ENCODE measurements around the gene COX8A. TPM values are rescaled to one million over a fixed set of nuclear protein-coding genes. Genes with fewer than 3 reads are reported as not detected.
"Not testable (repeated sequence)": the region's sequence is repeated elsewhere in the genome, so short reads cannot be mapped to it uniquely, and the experiment has no call there.

COX8A gene
- total RNA-seq, 2 donors from 2014 or later = 258 to 298 TPM

DNA sequence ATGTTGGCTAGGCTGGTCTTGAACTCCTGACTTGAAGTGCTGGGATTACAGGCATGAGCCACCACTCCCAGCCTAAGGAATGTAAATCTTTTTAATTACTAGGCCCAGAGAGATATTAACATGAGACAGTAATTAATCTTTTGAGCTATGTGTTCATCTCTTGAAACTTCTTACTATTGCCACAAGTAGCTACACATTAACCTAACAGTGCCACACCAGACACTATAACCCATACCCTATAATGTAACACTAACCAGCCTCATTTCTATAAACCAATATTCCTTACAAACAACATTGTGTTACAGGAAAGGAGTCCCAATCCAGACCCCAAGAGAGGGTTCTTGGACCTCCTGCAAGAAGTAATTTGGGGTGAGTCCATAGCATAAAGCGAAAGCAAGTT, 8.0 kb upstream of the COX8A start:
- H3K27me3 Mint-ChIP-seq (ENCODE audit: insufficient read depth) = peaks cover 30% of the 10 kb centered on the region
- no peak overlapping the region for H3K9ac ChIP-seq (ENCODE audit: extremely low read depth, low read length, poor library complexity, severe bottlenecking)
- no peaks in the 10 kb centered on the region for H3K36me3 ChIP-seq (ENCODE audit: control insufficient read depth, insufficient read depth, low read length)
- H3K4me3 Mint-ChIP-seq = no peak overlapping the region
- H3K9me3 Mint-ChIP-seq = no peaks in the 10 kb centered on the region
- no peaks in the 10 kb centered on the region for H3K9me3 ChIP-seq (ENCODE audit: control insufficient read depth, low read length)
- no peak overlapping the region for H3K27ac ChIP-seq (ENCODE audit: low read depth, low read length)
- no peak overlapping the region for H3K27ac Mint-ChIP-seq
- no peaks in the 10 kb centered on the region for H3K4me1 ChIP-seq (ENCODE audit: control insufficient read depth, insufficient read depth, low read length)
- WGBS, 2 experiments (ENCODE audit: insufficient coverage in 1 of 2, insufficient read length in 1 of 2) = 100% methylated on average over 1 of the region's 1 CpG
- no peaks in the 10 kb centered on the region for H3K36me3 Mint-ChIP-seq (ENCODE audit: low read depth)
- H3K4me1 Mint-ChIP-seq = peaks cover 4% of the 10 kb centered on the region
- TF ChIP-seq, protein P1, sequence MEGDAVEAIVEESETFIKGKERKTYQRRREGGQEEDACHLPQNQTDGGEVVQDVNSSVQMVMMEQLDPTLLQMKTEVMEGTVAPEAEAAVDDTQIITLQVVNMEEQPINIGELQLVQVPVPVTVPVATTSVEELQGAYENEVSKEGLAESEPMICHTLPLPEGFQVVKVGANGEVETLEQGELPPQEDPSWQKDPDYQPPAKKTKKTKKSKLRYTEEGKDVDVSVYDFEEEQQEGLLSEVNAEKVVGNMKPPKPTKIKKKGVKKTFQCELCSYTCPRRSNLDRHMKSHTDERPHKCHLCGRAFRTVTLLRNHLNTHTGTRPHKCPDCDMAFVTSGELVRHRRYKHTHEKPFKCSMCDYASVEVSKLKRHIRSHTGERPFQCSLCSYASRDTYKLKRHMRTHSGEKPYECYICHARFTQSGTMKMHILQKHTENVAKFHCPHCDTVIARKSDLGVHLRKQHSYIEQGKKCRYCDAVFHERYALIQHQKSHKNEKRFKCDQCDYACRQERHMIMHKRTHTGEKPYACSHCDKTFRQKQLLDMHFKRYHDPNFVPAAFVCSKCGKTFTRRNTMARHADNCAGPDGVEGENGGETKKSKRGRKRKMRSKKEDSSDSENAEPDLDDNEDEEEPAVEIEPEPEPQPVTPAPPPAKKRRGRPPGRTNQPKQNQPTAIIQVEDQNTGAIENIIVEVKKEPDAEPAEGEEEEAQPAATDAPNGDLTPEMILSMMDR (conservative IDR thresholded peaks at IDR 0.05) = no peak
- no peak for DNase-seq
- no peaks in the 10 kb centered on the region for H3K27me3 ChIP-seq (ENCODE audit: control insufficient read depth, insufficient read depth, low read length, poor library complexity, severe bottlenecking)
- no peak overlapping the region for H3K4me3 ChIP-seq (ENCODE audit: low read length)

DNA sequence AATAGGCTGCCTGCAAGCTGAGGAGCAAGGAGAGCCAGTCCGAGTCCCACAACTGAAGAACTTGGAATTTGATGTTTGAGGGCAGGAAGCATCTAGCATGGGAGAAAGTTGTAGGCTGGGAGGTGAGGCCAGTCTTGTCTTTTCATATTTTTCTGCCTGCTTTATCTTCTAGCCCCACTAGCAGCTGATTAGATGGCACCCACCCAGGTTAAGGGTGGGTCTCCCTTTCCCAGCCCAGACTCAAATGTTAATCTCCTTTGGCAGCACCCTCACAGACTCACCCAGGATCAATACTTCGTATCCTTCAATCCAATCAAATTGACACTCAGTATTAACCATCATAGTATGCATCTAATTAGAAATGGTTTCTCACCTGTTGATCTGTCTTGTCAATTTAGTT, 5.0 kb upstream of the COX8A start:
- H3K36me3 ChIP-seq (ENCODE audit: control insufficient read depth, insufficient read depth, low read length) = no peaks in the 10 kb centered on the region
- no peak overlapping the region for H3K4me3 Mint-ChIP-seq
- H3K27me3 ChIP-seq (ENCODE audit: control insufficient read depth, insufficient read depth, low read length, poor library complexity, severe bottlenecking) = no peaks in the 10 kb centered on the region
- no peaks in the 10 kb centered on the region for H3K9me3 ChIP-seq (ENCODE audit: control insufficient read depth, low read length)
- no peak overlapping the region for H3K9ac ChIP-seq (ENCODE audit: extremely low read depth, low read length, poor library complexity, severe bottlenecking)
- no peaks in the 10 kb centered on the region for H3K4me1 Mint-ChIP-seq
- H3K27me3 Mint-ChIP-seq (ENCODE audit: insufficient read depth) = peaks cover 47% of the 10 kb centered on the region
- TF ChIP-seq, protein P1 (conservative IDR thresholded peaks at IDR 0.05) = no peak
- no peak overlapping the region for H3K4me3 ChIP-seq (ENCODE audit: low read length)
- H3K36me3 Mint-ChIP-seq (ENCODE audit: low read depth) = no peaks in the 10 kb centered on the region
- WGBS, 2 experiments (ENCODE audit: insufficient coverage in 1 of 2, insufficient read length in 1 of 2) = 86 to 92% methylated on average over 2 of the region's 2 CpGs
- no peaks in the 10 kb centered on the region for H3K4me1 ChIP-seq (ENCODE audit: control insufficient read depth, insufficient read depth, low read length)
- DNase-seq = no peak
- no peak overlapping the region for H3K27ac ChIP-seq (ENCODE audit: low read depth, low read length)
- peaks cover 3% of the 10 kb centered on the region for H3K9me3 Mint-ChIP-seq
- no peak overlapping the region for H3K27ac Mint-ChIP-seq

DNA sequence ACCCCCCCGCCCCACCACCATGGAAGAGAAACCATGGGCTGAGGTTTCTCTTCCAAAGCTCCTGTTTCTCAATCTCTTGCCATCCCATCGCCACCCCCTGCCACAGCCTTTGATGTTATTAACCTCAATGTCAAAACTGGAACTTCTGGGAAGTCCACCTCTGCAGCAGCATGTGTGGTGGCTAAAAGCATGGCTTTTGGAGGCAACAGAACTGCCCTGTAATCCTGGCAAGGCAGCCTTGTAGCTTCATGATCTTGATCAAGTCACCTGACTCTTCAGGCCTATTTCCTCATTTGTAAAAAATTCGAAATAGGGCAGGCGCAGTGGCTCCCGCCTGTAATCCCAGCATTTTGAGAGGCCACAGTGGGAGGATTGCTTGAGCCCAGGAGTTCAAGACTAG, 3.5 kb upstream of the COX8A start:
- H3K9me3 Mint-ChIP-seq = peaks cover 3% of the 10 kb centered on the region
- no peak overlapping the region for H3K9ac ChIP-seq (ENCODE audit: extremely low read depth, low read length, poor library complexity, severe bottlenecking)

DNA sequence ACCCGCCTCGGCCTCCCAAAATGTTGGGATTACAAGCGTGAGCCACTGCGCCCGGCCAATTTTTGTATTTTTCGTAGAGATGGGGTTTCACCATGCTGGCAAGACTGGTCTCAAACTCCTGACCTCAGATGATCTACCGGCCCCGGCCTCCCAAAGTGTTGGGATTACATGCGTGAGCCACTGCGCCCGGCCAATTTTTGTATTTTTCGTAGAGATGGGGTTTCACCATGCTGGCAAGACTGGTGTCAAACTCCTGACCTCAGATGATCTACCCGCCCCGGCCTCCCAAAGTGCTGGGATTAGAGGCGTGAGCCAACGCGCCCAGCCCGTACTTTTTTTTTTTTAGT, 535 bp upstream of the COX8A start:
- not testable (repeated sequence) for H3K4me1 ChIP-seq (ENCODE audit: control insufficient read depth, insufficient read depth, low read length); H3K36me3 Mint-ChIP-seq (ENCODE audit: low read depth); H3K4me3 ChIP-seq (ENCODE audit: low read length); H3K27me3 ChIP-seq (ENCODE audit: control insufficient read depth, insufficient read depth, low read length, poor library complexity, severe bottlenecking); H3K9me3 Mint-ChIP-seq; H3K36me3 ChIP-seq (ENCODE audit: control insufficient read depth, insufficient read depth, low read length); H3K27ac ChIP-seq (ENCODE audit: low read depth, low read length); H3K9ac ChIP-seq (ENCODE audit: extremely low read depth, low read length, poor library complexity, severe bottlenecking); DNase-seq; H3K9me3 ChIP-seq (ENCODE audit: control insufficient read depth, low read length)
- Mint-ChIP-seq H3K4me3 (peak overlapping the region; percentile 100), H3K4me1 (peaks cover 17% of the 10 kb centered on the region), H3K27me3 (ENCODE audit: insufficient read depth) (peaks cover 38% of the 10 kb centered on the region), H3K27ac (peak overlapping the region; percentile 89)
- WGBS, 2 experiments (ENCODE audit: insufficient coverage in 1 of 2, insufficient read length in 1 of 2) = 73 to 89% methylated on average over 18 of the region's 18 CpGs

More for the DNA sequence above, 3.5 kb upstream of the COX8A start:
- peaks cover 3% of the 10 kb centered on the region for H3K36me3 Mint-ChIP-seq (ENCODE audit: low read depth)
- peaks cover 3% of the 10 kb centered on the region for H3K4me1 Mint-ChIP-seq
- no peaks in the 10 kb centered on the region for H3K27me3 ChIP-seq (ENCODE audit: control insufficient read depth, insufficient read depth, low read length, poor library complexity, severe bottlenecking)
- WGBS, 2 experiments (ENCODE audit: insufficient coverage in 1 of 2, insufficient read length in 1 of 2) = 85 to 100% methylated on average over 3 to 5 of the region's 5 CpGs
- peaks cover under 1% of the 10 kb centered on the region for H3K36me3 ChIP-seq (ENCODE audit: control insufficient read depth, insufficient read depth, low read length)
- H3K4me3 Mint-ChIP-seq = no peak overlapping the region
- H3K9me3 ChIP-seq (ENCODE audit: control insufficient read depth, low read length) = no peaks in the 10 kb centered on the region
- no peak overlapping the region for H3K27ac ChIP-seq (ENCODE audit: low read depth, low read length)
- no peaks in the 10 kb centered on the region for H3K4me1 ChIP-seq (ENCODE audit: control insufficient read depth, insufficient read depth, low read length)
- no peak overlapping the region for H3K4me3 ChIP-seq (ENCODE audit: low read length)
- TF ChIP-seq, protein P1 (conservative IDR thresholded peaks at IDR 0.05) = no peak
- DNase-seq = no peak
- H3K27me3 Mint-ChIP-seq (ENCODE audit: insufficient read depth) = peaks cover 40% of the 10 kb centered on the region
- no peak overlapping the region for H3K27ac Mint-ChIP-seq

All from endodermal cell (in vitro differentiated cells).